GM19043 (cell line): Measurements from ENCODE around the gene SYCE1L.
"Not testable (repeated sequence)": the region's sequence is repeated elsewhere in the genome, so short reads cannot be mapped to it uniquely, and the experiment has no call there.

Source experiments
- ATAC-seq: cut with Tn5 transposase; IDR thresholded peaks from one replicate; pipeline ENCODE4 v1.9.1; 2021; ENCODE audit warnings: low read depth; ENCODE audit not compliant: unreplicated experiment

Gene SYCE1L

DNA sequence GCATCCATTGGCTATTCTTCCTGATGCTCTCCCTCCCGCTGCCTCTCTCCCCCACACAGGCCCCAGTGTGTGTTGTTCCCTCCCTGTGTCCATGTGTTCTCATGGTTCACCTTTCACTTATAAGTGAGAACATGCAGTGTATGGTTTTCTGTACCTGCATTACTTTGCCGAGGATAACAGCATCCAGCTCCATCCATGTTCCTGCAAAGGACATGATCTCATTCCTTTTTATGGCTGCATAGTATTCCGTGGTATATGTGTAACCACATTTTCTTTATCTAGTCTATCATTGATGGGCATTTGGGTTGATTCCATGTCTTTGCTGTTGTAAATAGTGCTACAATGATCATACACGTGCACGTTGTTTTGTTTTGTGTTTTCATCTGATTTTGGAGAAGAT lies 43.3 kb downstream of the SYCE1L start:
- ATAC-seq, result not testable (repeated sequence)

DNA sequence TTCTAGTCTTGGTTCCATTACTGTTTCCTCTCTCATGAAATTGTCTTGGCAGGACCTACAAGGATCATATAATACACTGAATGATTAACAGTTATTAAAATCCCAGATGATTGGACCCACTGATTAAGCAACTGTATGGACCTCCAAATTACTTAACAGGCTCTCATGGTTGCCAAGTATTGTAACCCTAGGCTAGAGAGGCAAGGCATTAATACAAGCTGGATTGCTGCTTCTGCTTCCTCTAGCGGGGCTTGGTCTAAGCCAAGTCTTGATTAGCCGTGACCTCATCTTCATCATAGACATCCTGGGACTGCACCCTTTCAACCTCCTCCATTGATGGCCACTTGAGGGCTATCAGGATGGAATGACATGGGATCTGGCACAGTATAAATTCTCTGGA lies 46.9 kb downstream of the SYCE1L start:
- ATAC-seq, result no peak

DNA sequence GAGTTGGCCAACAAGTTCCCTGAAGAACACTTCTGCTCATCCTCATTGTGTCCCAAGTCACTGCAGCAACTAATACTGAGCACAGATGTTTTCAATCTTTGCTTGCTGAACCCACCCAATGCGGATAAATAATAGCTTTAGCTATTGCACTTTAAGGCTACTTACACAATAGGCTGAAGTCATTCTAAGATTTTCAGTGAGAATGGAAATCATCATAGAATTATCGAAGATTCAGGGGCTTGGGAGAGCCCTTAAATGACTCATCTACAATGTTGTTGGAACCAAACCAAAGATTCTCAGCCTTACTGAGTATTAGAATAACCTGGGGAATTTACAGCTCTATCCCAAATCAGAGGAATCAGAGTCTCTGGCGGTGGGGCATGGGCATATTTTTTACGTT lies 51.2 kb downstream of the SYCE1L start:
- ATAC-seq, result no peak
